Measurements from ENCODE around the gene CMIP.

The CMIP gene

DNA sequence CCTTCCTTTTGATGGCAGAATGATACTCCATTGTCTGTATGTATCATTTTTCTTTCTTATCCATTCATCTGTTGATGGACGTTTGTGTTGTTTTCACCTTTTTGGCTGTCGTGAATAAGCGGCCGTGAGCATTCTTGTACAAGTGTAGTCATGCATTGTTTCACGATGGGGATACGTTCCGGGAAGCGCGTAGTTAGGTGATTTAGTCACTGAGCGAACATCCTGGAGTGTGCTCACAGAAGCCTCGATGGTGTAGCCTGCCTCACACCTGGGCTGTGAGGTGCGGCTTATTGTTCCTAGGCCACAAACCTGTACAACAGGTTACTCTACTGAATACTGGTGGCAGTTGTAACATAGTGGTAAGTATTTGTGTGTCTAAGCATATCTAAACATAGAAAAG lies 136.5 kb downstream of the CMIP start:
- Histone ChIP-seq H3K4me3 (ENCODE audit: insufficient read length, low read depth) (no peak overlapping the region), H3K27me3 (ENCODE audit: insufficient read depth, insufficient read length) (no peaks in the 10 kb centered on the region), H3K4me1 (ENCODE audit: insufficient read depth, insufficient read length) (peaks cover 9% of the 10 kb centered on the region), H3K9ac (ENCODE audit: insufficient read length, low read depth) (no peak overlapping the region), H3K36me3 (ENCODE audit: insufficient read depth, insufficient read length, low read length) (peaks cover 15% of the 10 kb centered on the region), H3K9me3 (ENCODE audit: insufficient read depth, low read length) (no peaks in the 10 kb centered on the region)
- no peak for DNase-seq (ENCODE audit: low read depth, low spot score)
- no peak for TF ChIP-seq SUZ12 (IDR thresholded peaks at IDR 0.05; ENCODE audit: extremely low read depth, insufficient read depth, insufficient read length)
- no peak for TF ChIP-seq ZNF274 (IDR thresholded peaks at IDR 0.05; ENCODE audit: low read depth, low read length)
- no peak for TF ChIP-seq YY1 (IDR thresholded peaks at IDR 0.05; ENCODE audit: insufficient read depth, insufficient read length)

DNA sequence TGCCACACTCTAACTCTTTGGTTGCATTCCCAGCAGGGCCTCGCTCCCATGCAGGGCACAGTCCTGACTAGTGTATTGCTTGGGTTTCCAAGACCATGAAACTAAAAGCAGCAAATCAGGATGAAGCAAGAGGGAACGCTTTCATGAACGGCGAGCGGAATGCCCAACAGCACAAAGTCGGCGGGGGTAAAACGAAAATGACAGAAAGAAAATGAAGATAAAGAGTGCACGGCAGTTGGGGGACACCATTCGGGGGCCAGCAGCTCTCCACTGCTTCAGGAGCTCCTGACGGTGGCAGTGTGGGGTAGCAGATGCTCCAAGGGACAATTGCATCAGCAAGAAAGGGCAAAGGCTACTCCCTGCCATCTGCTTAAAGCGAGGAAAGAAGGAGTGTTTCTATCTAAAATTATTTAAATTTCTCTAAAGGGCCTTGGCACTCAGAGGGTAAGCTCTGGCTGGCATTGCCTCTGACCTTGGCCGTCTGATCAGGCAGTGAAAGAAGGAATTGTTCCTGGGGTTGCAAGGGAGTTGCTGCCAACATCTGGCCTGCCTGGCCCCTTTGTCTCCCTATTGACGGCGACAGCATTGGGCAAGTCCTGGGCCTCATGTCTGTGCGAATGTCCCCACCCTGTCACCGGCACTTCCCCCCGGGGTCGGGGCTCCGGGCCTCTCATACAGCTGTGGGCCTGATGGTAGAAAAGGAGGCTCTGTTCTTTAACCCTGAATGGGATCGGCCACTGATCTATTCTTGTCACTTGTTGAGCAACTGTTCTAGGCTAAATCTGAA lies 138.2 kb downstream of the CMIP start:
- Histone ChIP-seq H3K9me3 (ENCODE audit: insufficient read depth, low read length) (no peaks in the 10 kb centered on the region), H3K9ac (ENCODE audit: insufficient read length, low read depth) (no peak overlapping the region), H3K27me3 (ENCODE audit: insufficient read depth, insufficient read length) (no peaks in the 10 kb centered on the region), H3K36me3 (ENCODE audit: insufficient read depth, insufficient read length, low read length) (peaks cover 13% of the 10 kb centered on the region), H3K4me1 (ENCODE audit: insufficient read depth, insufficient read length) (peaks cover 9% of the 10 kb centered on the region), H3K4me3 (ENCODE audit: insufficient read length, low read depth) (no peak overlapping the region)
- DNase-seq (ENCODE audit: low read depth, low spot score) = no peak
- TF ChIP-seq YY1 (IDR thresholded peaks at IDR 0.05; ENCODE audit: insufficient read depth, insufficient read length) (no peak), SUZ12 (IDR thresholded peaks at IDR 0.05; ENCODE audit: extremely low read depth, insufficient read depth, insufficient read length) (no peak), ZNF274 (IDR thresholded peaks at IDR 0.05; ENCODE audit: low read depth, low read length) (no peak)

DNA sequence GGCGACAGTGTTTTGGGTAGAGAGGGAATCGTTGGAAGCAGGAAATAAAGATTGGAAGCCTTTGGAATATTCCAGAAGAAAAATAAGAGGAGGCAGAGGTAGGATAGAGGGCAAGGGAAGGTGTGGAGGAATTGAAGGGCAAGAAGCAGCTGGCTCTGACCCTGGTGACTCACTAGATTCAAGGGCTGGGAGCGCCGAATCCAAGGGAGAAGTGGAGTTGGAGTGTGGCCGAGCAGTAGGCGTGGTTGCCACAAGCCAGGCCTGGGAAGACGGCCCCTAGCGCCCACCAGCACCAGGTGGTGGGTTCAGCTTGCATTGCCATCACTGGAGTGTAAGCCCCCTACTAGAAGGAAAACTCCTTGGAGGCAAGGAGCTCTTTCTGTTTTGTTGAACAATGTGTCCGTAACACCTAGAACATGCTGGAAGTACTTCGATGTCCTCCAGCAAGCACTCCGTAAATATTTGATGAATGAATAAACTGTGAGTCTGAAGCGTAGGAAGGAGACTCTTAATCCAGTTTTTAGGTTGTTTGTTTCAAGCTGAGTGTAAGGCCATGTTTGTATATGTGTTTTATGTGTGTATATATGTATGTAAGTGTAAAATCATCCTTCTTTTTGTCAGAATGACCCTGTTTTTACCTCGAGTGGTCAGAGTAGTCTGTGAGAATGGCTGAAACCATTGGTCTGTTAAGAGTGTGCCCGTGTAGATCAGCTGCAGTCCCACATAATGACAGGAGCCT lies 139.5 kb downstream of the CMIP start:
- H3K4me3 ChIP-seq (ENCODE audit: insufficient read length, low read depth) = no peak overlapping the region
- no peak overlapping the region for H3K9ac ChIP-seq (ENCODE audit: insufficient read length, low read depth)
- no peak for DNase-seq (ENCODE audit: low read depth, low spot score)

DNA sequence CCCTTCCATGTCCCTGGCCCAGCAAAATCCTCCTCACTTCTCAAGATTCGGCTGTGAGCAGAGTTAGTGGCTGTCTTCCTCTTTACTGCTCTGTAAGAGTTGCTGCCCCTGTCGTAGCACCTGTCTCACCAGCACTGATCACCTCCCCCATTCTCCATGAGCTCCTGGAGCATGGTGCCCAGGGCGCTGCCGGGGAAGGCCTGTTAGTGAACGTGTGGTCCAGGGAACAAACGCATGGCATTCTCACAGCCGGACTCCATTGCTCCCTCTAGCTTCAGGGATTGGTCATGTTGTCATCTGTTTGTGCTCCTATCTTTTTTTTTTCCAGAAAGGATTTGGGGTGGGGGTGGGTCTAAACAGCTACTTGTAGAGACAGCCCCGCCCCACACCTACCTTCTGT lies 141.2 kb downstream of the CMIP start:
- TF ChIP-seq ZNF274 (IDR thresholded peaks at IDR 0.05; ENCODE audit: low read depth, low read length) (no peak), YY1 (IDR thresholded peaks at IDR 0.05; ENCODE audit: insufficient read depth, insufficient read length) (no peak), SUZ12 (IDR thresholded peaks at IDR 0.05; ENCODE audit: extremely low read depth, insufficient read depth, insufficient read length) (no peak)
- Histone ChIP-seq H3K4me3 (ENCODE audit: insufficient read length, low read depth) (no peak overlapping the region), H3K9ac (ENCODE audit: insufficient read length, low read depth) (peak overlapping the region; percentile 52), H3K27me3 (ENCODE audit: insufficient read depth, insufficient read length) (no peaks in the 10 kb centered on the region), H3K4me1 (ENCODE audit: insufficient read depth, insufficient read length) (peaks cover 17% of the 10 kb centered on the region), H3K36me3 (ENCODE audit: insufficient read depth, insufficient read length, low read length) (peaks cover 13% of the 10 kb centered on the region), H3K9me3 (ENCODE audit: insufficient read depth, low read length) (no peaks in the 10 kb centered on the region)
- DNase-seq (ENCODE audit: low read depth, low spot score) = peak; percentile 33

More for the DNA sequence above, 139.5 kb downstream of the CMIP start:
- H3K36me3 ChIP-seq (ENCODE audit: insufficient read depth, insufficient read length, low read length) = peaks cover 13% of the 10 kb centered on the region
- no peaks in the 10 kb centered on the region for H3K9me3 ChIP-seq (ENCODE audit: insufficient read depth, low read length)
- TF ChIP-seq YY1 (IDR thresholded peaks at IDR 0.05; ENCODE audit: insufficient read depth, insufficient read length) (no peak), ZNF274 (IDR thresholded peaks at IDR 0.05; ENCODE audit: low read depth, low read length) (no peak), SUZ12 (IDR thresholded peaks at IDR 0.05; ENCODE audit: extremely low read depth, insufficient read depth, insufficient read length) (no peak)
- peaks cover 9% of the 10 kb centered on the region for H3K4me1 ChIP-seq (ENCODE audit: insufficient read depth, insufficient read length)
- H3K27me3 ChIP-seq (ENCODE audit: insufficient read depth, insufficient read length) = no peaks in the 10 kb centered on the region

DNA sequence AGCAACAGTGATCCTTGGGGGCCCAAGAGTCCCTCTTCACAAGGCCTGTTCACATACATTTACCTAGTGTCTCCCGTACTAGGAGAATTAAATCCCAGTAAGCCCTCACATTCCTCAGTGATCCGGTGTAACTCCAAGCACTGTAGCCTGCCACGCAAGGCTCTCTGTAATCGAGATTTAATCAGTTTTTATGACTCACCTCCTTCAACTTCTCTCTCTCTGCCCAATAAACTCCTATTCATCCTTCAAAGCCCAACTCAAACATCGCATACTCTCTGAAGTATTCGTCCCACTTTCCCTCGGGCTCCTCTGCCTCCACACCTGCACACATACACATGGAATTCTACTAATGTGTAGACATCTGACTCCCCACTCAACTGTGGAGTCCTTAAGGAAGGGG lies 141.8 kb downstream of the CMIP start:
- H3K27me3 ChIP-seq (ENCODE audit: insufficient read depth, insufficient read length) = no peaks in the 10 kb centered on the region
- H3K4me1 ChIP-seq (ENCODE audit: insufficient read depth, insufficient read length) = peaks cover 17% of the 10 kb centered on the region
- no peak overlapping the region for H3K4me3 ChIP-seq (ENCODE audit: insufficient read length, low read depth)
- no peak overlapping the region for H3K9ac ChIP-seq (ENCODE audit: insufficient read length, low read depth)
- H3K9me3 ChIP-seq (ENCODE audit: insufficient read depth, low read length) = no peaks in the 10 kb centered on the region
- peaks cover 16% of the 10 kb centered on the region for H3K36me3 ChIP-seq (ENCODE audit: insufficient read depth, insufficient read length, low read length)
- no peak for TF ChIP-seq SUZ12 (IDR thresholded peaks at IDR 0.05; ENCODE audit: extremely low read depth, insufficient read depth, insufficient read length)
- no peak for TF ChIP-seq YY1 (IDR thresholded peaks at IDR 0.05; ENCODE audit: insufficient read depth, insufficient read length)
- no peak for TF ChIP-seq ZNF274 (IDR thresholded peaks at IDR 0.05; ENCODE audit: low read depth, low read length)
- DNase-seq (ENCODE audit: low read depth, low spot score) = no peak

DNA sequence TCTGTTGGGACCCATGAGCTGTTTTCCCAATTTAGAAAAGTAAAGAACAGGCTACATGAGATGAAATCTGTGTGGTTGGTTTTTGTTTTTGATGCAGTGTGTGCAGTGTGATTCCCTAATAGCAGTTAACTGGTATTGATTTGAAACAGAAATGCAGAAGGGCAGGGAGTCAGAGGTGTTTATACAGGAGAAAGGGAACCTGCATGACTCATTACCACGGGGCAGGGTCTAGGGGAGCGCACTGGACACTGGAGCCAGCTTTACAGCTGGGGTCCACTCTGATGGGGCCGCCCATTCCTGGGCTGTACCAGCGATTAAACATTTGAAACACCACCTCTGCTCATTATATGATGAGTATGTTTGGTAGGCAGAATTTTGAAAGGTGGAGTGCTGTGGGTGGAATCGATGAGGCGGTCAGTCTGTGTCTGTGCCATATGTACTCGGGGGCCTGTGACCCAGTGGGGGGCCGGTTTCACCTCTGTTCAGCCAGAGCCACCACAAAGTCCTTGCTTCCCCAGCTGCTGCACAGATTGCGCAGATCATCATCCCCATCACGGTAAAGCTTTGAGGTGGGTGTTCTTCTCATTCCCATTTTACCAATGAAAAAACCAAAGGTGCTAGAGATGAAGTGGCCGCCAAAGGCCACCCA lies 142.5 kb downstream of the CMIP start:
- Histone ChIP-seq H3K36me3 (ENCODE audit: insufficient read depth, insufficient read length, low read length) (peaks cover 18% of the 10 kb centered on the region), H3K9me3 (ENCODE audit: insufficient read depth, low read length) (no peaks in the 10 kb centered on the region), H3K27me3 (ENCODE audit: insufficient read depth, insufficient read length) (no peaks in the 10 kb centered on the region), H3K4me1 (ENCODE audit: insufficient read depth, insufficient read length) (peaks cover 15% of the 10 kb centered on the region), H3K9ac (ENCODE audit: insufficient read length, low read depth) (no peak overlapping the region), H3K4me3 (ENCODE audit: insufficient read length, low read depth) (no peak overlapping the region)
- no peak for TF ChIP-seq ZNF274 (IDR thresholded peaks at IDR 0.05; ENCODE audit: low read depth, low read length)
- TF ChIP-seq SUZ12 (IDR thresholded peaks at IDR 0.05; ENCODE audit: extremely low read depth, insufficient read depth, insufficient read length) = no peak
- no peak for TF ChIP-seq YY1 (IDR thresholded peaks at IDR 0.05; ENCODE audit: insufficient read depth, insufficient read length)
- no peak for DNase-seq (ENCODE audit: low read depth, low spot score)

All from NT2/D1 (cell line).